ENCODE measurements around the gene MIS18BP1. TPM values are rescaled to one million over a fixed set of nuclear protein-coding genes. Genes with fewer than 3 reads are reported as not detected.

The MIS18BP1 gene
- total and polyA plus RNA-seq, 10 of the 15 experiments (the other 5 are each of a cell fraction or from before 2014, with no cell fraction given) = 16.9 to 88.9 (median 57.0) TPM

DNA sequence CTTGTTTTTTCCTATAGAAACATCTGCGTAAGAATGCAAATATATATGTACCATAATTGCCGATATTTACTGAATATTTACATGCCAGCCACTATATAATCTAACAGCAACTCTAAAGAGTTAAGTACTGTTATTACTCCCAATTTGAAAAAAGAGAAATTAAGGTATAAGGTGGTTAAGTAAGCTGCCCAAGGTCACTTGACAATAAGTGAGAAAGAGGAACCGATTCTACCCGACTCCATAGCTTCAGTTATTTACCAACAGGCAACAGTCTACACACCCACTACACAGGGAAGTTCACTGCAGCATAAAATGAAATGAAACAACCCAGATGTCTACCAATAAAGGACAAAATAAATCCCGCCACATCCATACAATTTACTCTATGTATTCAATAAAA lies 1.1 kb downstream of the MIS18BP1 start (continued):
- TF ChIP-seq, protein P1, sequence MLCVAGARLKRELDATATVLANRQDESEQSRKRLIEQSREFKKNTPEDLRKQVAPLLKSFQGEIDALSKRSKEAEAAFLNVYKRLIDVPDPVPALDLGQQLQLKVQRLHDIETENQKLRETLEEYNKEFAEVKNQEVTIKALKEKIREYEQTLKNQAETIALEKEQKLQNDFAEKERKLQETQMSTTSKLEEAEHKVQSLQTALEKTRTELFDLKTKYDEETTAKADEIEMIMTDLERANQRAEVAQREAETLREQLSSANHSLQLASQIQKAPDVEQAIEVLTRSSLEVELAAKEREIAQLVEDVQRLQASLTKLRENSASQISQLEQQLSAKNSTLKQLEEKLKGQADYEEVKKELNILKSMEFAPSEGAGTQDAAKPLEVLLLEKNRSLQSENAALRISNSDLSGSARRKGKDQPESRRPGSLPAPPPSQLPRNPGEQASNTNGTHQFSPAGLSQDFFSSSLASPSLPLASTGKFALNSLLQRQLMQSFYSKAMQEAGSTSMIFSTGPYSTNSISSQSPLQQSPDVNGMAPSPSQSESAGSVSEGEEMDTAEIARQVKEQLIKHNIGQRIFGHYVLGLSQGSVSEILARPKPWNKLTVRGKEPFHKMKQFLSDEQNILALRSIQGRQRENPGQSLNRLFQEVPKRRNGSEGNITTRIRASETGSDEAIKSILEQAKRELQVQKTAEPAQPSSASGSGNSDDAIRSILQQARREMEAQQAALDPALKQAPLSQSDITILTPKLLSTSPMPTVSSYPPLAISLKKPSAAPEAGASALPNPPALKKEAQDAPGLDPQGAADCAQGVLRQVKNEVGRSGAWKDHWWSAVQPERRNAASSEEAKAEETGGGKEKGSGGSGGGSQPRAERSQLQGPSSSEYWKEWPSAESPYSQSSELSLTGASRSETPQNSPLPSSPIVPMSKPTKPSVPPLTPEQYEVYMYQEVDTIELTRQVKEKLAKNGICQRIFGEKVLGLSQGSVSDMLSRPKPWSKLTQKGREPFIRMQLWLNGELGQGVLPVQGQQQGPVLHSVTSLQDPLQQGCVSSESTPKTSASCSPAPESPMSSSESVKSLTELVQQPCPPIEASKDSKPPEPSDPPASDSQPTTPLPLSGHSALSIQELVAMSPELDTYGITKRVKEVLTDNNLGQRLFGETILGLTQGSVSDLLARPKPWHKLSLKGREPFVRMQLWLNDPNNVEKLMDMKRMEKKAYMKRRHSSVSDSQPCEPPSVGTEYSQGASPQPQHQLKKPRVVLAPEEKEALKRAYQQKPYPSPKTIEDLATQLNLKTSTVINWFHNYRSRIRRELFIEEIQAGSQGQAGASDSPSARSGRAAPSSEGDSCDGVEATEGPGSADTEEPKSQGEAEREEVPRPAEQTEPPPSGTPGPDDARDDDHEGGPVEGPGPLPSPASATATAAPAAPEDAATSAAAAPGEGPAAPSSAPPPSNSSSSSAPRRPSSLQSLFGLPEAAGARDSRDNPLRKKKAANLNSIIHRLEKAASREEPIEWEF (IDR thresholded peaks at IDR 0.05; ENCODE audit: insufficient replicate concordance, low read depth, low read length) = peak; percentile 52
- TF ChIP-seq DPF2 (IDR thresholded peaks at IDR 0.05) = peak; percentile 76
- no peak for TF ChIP-seq RBBP5 (conservative IDR thresholded peaks at IDR 0.05)
- peak; percentile 85 for TF ChIP-seq MTA2 (IDR thresholded peaks at IDR 0.05; ENCODE audit: low read depth)
- no peak for TF ChIP-seq CBX3 (IDR thresholded peaks at IDR 0.05; ENCODE audit: borderline replicate concordance, low read depth)
- TF ChIP-seq SP1 (IDR thresholded peaks at IDR 0.05; ENCODE audit: low read depth, low read length) = no peak
- TF ChIP-seq ATF7 (IDR thresholded peaks at IDR 0.05; ENCODE audit: low read depth) = 0 out of 2 replicates have a peak, but pooled peaks have one; percentile 36
- peak; percentile 60; the same call in 1 of the 2 replicates for TF ChIP-seq FOXM1 (IDR thresholded peaks at IDR 0.05; ENCODE audit: low read depth, low read length)
- TF ChIP-seq, protein P2, sequence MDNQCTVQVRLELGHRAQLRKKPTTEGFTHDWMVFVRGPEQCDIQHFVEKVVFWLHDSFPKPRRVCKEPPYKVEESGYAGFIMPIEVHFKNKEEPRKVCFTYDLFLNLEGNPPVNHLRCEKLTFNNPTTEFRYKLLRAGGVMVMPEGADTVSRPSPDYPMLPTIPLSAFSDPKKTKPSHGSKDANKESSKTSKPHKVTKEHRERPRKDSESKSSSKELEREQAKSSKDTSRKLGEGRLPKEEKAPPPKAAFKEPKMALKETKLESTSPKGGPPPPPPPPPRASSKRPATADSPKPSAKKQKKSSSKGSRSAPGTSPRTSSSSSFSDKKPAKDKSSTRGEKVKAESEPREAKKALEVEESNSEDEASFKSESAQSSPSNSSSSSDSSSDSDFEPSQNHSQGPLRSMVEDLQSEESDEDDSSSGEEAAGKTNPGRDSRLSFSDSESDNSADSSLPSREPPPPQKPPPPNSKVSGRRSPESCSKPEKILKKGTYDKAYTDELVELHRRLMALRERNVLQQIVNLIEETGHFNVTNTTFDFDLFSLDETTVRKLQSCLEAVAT (IDR thresholded peaks at IDR 0.05) = peak; percentile 68
- TF ChIP-seq MXI1 (IDR thresholded peaks at IDR 0.05; ENCODE audit: low read depth, low read length) = peak; percentile 56; the same call in 1 of the 2 replicates
- TF ChIP-seq ZNF274 (IDR thresholded peaks at IDR 0.05; ENCODE audit: insufficient read depth, insufficient read length) = no peak
- TF ChIP-seq, protein P3, sequence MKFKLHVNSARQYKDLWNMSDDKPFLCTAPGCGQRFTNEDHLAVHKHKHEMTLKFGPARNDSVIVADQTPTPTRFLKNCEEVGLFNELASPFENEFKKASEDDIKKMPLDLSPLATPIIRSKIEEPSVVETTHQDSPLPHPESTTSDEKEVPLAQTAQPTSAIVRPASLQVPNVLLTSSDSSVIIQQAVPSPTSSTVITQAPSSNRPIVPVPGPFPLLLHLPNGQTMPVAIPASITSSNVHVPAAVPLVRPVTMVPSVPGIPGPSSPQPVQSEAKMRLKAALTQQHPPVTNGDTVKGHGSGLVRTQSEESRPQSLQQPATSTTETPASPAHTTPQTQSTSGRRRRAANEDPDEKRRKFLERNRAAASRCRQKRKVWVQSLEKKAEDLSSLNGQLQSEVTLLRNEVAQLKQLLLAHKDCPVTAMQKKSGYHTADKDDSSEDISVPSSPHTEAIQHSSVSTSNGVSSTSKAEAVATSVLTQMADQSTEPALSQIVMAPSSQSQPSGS (IDR thresholded peaks at IDR 0.05; ENCODE audit: low read length) = peak; percentile 51; the same call in 1 of the 2 replicates
- TF ChIP-seq, protein P4, sequence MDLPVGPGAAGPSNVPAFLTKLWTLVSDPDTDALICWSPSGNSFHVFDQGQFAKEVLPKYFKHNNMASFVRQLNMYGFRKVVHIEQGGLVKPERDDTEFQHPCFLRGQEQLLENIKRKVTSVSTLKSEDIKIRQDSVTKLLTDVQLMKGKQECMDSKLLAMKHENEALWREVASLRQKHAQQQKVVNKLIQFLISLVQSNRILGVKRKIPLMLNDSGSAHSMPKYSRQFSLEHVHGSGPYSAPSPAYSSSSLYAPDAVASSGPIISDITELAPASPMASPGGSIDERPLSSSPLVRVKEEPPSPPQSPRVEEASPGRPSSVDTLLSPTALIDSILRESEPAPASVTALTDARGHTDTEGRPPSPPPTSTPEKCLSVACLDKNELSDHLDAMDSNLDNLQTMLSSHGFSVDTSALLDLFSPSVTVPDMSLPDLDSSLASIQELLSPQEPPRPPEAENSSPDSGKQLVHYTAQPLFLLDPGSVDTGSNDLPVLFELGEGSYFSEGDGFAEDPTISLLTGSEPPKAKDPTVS (IDR thresholded peaks at IDR 0.05; ENCODE audit: low read depth, low read length) = no peak
- peak; percentile 53; the same call in 1 of the 2 replicates for TF ChIP-seq BMI1 (IDR thresholded peaks at IDR 0.05; ENCODE audit: borderline replicate concordance)
- TF ChIP-seq IKZF2 (IDR thresholded peaks at IDR 0.05) = peak; percentile 73 to 82
- peak; percentile 75 for TF ChIP-seq RUNX3 (IDR thresholded peaks at IDR 0.05; ENCODE audit: low read length)
